SJSA1 (cell line): ENCODE data around the gene CKB. TPM values are rescaled to one million over a fixed set of nuclear protein-coding genes. Genes with fewer than 3 reads are reported as not detected.

Source experiments
- total RNA-seq: library from RNA; depleted of rRNA; stranded (reverse); fragments of >200 nt; shearing (Covaris generic); gene quantifications from 2 replicates; pipeline ENCODE4 v1.2.3, GENCODE V29; 2014; rRNA removed

CKB gene
- total RNA-seq, 1 experiment from 2014 or later, result 39.4 TPM

Other genes with a start within 250 kb of the CKB start
- gene EIF5, start 188.6 kb downstream of the CKB start, total RNA-seq, result 127 and 177 TPM in 2 replicates
- gene MARK3, start 137.4 kb downstream of the CKB start, total RNA-seq, result 32.3 and 53.2 TPM in 2 replicates
- 14.3 and 18.8 TPM in 2 replicates for gene TRMT61A, start 6.4 kb upstream of the CKB start, total RNA-seq
- 17.6 and 19.6 TPM in 2 replicates for gene BAG5, start 39.8 kb upstream of the CKB start, total RNA-seq
- 12.1 and 43.4 TPM in 2 replicates for gene COA8, start 40.1 kb upstream of the CKB start, total RNA-seq
- gene KLC1, start 106.4 kb upstream of the CKB start, total RNA-seq, result 117 and 196 TPM in 2 replicates
- gene XRCC3, start 192.6 kb upstream of the CKB start, total RNA-seq, result 20.1 and 28.4 TPM in 2 replicates
- gene ZFYVE21, start 193.0 kb upstream of the CKB start, total RNA-seq, result 44.8 and 46.3 TPM in 2 replicates